Fibroblast of villous mesenchyme (primary cell): Measurements from ENCODE around the gene OR2T2. TPM values are rescaled to one million over a fixed set of nuclear protein-coding genes. Genes with fewer than 3 reads are reported as not detected.
"Not testable (repeated sequence)": the region's sequence is repeated elsewhere in the genome, so short reads cannot be mapped to it uniquely, and the experiment has no call there.

Experiments
- DNase-seq: peaks from one replicate; pipeline ENCODE4 v3.0.0-alpha.2; 2010; ENCODE audit warnings: low read depth
- H3K4me3 ChIP-seq: 2 replicates; pipeline ENCODE4 v1.5.1; 2011; ENCODE audit warnings: low read depth, mild to moderate bottlenecking, low read length
- CTCF ChIP-seq: IDR thresholded peaks from 2 replicates; pipeline ENCODE4 v1.5.1; 2012; ENCODE audit warnings: low read depth, mild to moderate bottlenecking, low read length; ENCODE audit not compliant: insufficient read depth
- total RNA-seq: library from RNA; depleted of rRNA; stranded (reverse); fragments of >200 nt; gene quantifications from 2 replicates; pipeline ENCODE4 v1.2.3, GENCODE V29; 2012

The OR2T2 gene, protein sequence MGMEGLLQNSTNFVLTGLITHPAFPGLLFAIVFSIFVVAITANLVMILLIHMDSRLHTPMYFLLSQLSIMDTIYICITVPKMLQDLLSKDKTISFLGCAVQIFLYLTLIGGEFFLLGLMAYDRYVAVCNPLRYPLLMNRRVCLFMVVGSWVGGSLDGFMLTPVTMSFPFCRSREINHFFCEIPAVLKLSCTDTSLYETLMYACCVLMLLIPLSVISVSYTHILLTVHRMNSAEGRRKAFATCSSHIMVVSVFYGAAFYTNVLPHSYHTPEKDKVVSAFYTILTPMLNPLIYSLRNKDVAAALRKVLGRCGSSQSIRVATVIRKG
- not detected in 2 replicates for total RNA-seq

GRCh38 chr1:248445399-248445798 is at the start of gene OR2T2:
Gene OR2T2, plus strand, starts transcription at chr1:248445637. Its CDS starts 7,161 bp downstream, at chr1:248452798.
- not testable (repeated sequence) for DNase-seq, H3K4me3 ChIP-seq

- DNase-seq = no peak
- no peak for TF ChIP-seq CTCF
- H3K4me3 ChIP-seq = no peak within 1 kb of the TSS
These were observed 42.7 kb upstream of the OR2T2 start, which contains the start of gene OR2T1 for GRCh38 chr1:248402748-248403147. Gene OR2T1, plus strand, starts transcription at chr1:248403048. Its CDS starts 3,100 bp downstream, at chr1:248406148.

DNA sequence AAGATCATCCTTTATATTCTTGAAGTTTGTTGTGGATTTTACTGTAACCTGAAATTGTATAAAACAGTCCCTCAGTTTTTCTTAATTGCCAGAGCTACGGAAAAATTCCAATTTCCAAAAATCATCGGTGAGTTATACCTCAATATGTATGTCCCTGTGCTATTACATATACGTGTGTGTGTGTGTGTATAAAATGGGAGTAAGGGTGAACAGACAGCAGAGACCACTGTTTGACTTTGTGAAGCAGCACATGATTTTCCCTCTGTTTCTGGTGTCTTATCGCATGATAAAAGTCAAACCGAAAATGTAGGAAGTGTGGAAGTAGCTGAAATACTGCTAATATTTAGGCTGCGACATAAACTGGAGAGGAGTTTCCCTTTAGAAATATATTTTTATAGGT is 41.4 kb upstream of the OR2T2 start:
- TF ChIP-seq CTCF = no peak
- H3K4me3 ChIP-seq = no peak overlapping the region
- peak; percentile 20 for DNase-seq

- no peak for DNase-seq
- H3K4me3 ChIP-seq = no peak overlapping the region
- TF ChIP-seq CTCF = no peak
These were observed 38.4 kb upstream of the OR2T2 start for GRCh38 chr1:248406721-248407692.

- no peak for TF ChIP-seq CTCF
- no peak overlapping the region for H3K4me3 ChIP-seq
- no peak for DNase-seq
These were observed 29.2 kb upstream of the OR2T2 start for GRCh38 chr1:248416226-248416625.

DNA sequence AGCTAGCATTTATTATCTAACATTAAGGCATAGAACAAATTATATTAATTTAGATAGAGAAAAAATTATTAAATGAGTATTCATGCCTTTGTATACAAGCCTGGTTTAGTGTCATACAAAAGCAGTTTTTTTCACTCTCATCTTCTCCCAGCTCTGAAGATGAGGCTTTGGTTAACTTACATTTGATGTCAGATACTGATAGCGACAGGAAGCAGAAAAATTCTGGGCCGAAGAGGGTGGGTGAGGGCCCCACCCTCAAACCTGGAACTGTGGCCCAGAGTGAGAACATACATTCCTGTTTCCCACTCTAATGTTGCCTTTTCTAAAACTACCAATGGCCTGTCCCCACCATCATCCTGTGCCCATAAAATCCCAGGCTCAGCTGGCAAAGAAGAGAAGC is 27.6 kb upstream of the OR2T2 start:
- no peak overlapping the region for H3K4me3 ChIP-seq
- TF ChIP-seq CTCF = no peak
- no peak for DNase-seq

DNA sequence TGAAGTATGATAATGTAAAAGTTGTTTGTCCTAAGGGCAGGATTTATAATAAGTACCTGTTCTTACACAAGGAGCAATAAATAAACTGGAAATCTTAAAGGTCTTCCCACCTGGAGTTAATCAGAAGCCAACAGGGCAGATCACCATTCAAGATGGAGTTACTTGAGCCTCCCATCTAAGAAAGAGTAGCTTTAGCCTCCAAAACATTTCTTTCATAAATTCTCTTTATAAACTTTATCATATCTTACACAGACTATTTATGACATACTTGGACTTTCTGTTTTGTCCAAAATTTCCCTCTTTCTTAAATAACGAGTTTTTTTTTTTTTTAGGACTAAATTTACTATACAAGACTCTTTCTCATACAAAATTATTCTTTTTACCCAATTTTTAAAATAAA is 24.1 kb upstream of the OR2T2 start:
- no peak overlapping the region for H3K4me3 ChIP-seq
- no peak for TF ChIP-seq CTCF
- peak; percentile 3 for DNase-seq

DNA sequence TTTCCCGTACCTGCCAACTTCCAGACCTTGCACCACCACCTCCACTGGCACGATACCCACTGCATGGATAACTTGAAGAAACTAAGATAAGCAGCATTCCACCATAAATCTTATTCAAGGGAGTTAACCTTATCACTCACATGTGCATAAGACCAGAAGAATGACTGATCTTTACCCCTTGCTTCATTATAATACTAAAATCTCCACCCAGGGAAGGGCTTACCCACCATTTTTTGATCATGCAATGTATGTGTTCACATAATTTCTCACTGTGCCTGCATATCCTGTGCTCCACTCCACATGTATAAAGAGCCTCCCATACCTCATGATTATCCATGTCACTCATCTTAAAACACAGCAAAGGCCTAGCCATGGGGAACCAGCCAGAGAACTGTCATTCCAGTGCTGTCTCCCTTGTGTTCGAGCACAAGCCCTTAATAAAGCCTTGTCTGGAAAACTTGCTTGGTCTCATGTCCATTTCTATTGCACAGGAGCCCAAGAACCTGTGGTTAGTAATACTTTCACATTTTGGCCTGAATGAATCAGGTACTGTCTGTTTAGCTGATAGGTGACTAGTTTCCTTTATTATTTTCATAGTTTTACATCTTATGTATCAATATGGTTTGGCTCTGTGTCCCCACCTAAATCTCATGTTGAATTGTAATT is 17.8 kb upstream of the OR2T2 start:
- H3K4me3 ChIP-seq, DNase-seq: not testable (repeated sequence)

- H3K4me3 ChIP-seq, DNase-seq: not testable (repeated sequence)
These were observed 17.3 kb upstream of the OR2T2 start for GRCh38 chr1:248428192-248428533.

GRCh38 chr1:248431683-248432082 is 13.8 kb upstream of the OR2T2 start:
- DNase-seq, H3K4me3 ChIP-seq: not testable (repeated sequence)
